Measurements from ENCODE around the gene PMPCB. TPM values are rescaled to one million over a fixed set of nuclear protein-coding genes. Genes with fewer than 3 reads are reported as not detected.

Gene PMPCB
- total and polyA plus RNA-seq, 12 donors: 51.5 to 98.4 (median 89.0) TPM

Other genes with a start within 250 kb of the PMPCB start
- under 1 TPM; 0.28 to 0.87 (median 0.45) TPM for gene FBXL13, start 222.6 kb upstream of the PMPCB start, total RNA-seq
- under 1 TPM in 1 of 2 donors, not detected in 1; 0.12 TPM for gene FBXL13, start 222.6 kb upstream of the PMPCB start, polyA plus RNA-seq
- gene ARMC10, start 222.3 kb upstream of the PMPCB start, total RNA-seq: 10 to 100 TPM; 16.2 to 31.2 (median 23.6) TPM
- 10 to 100 TPM in 1 of 2 donors, 1 to 10 TPM in 1; 9.9 to 21.9 TPM for gene ARMC10, start 222.3 kb upstream of the PMPCB start, polyA plus RNA-seq
- 10 to 100 TPM in 3 of 10 donors, 1 to 10 TPM in 7; 7.5 to 11.6 (median 9.0) TPM for gene NAPEPLD, start 148.3 kb upstream of the PMPCB start, total RNA-seq
- 1 to 10 TPM; 2.1 to 3.2 TPM for gene NAPEPLD, start 148.3 kb upstream of the PMPCB start, polyA plus RNA-seq
- gene DNAJC2, start 47.3 kb downstream of the PMPCB start, total RNA-seq: 10 to 100 TPM; 11.4 to 17.7 (median 14.0) TPM
- 10 to 100 TPM; 20.4 to 31.8 TPM for gene DNAJC2, start 47.3 kb downstream of the PMPCB start, polyA plus RNA-seq
- 100 to 1,000 TPM; 117 to 150 (median 124) TPM for gene PSMC2, start 50.2 kb downstream of the PMPCB start, total RNA-seq
- gene PSMC2, start 50.2 kb downstream of the PMPCB start, polyA plus RNA-seq: 100 to 1,000 TPM in 1 of 2 donors, 10 to 100 TPM in 1; 67.7 to 157 TPM
- gene SLC26A5, start 148.8 kb downstream of the PMPCB start, total RNA-seq: not detected
- gene SLC26A5, start 148.8 kb downstream of the PMPCB start, polyA plus RNA-seq: not detected